GM12864 (cell line): ENCODE data around the gene SPON1.

ENCODE experiments used
- DNase-seq: peaks from one replicate; pipeline ENCODE4 v3.0.0-alpha.2; 2011; ENCODE audit warnings: low read depth
- H3K4me3 ChIP-seq: 2 replicates; pipeline ENCODE4 v1.5.1; 2011; ENCODE audit warnings: mild to moderate bottlenecking, low read depth, low read length, control low read depth
- CTCF ChIP-seq: IDR thresholded peaks from 2 replicates; pipeline ENCODE4 v1.5.1; 2011; ENCODE audit warnings: low read depth, mild to moderate bottlenecking, moderate library complexity, low read length, control low read depth, inconsistent platforms; ENCODE audit errors: missing control alignments

Gene SPON1

GRCh38 chr11:14304601-14305000, 342.1 kb downstream of the SPON1 start:
- DNase-seq = no peak
- TF ChIP-seq CTCF = no peak
- H3K4me3 ChIP-seq = no peak overlapping the region

GRCh38 chr11:14305649-14306048, 343.1 kb downstream of the SPON1 start:
- TF ChIP-seq CTCF = no peak
- no peak for DNase-seq
- H3K4me3 ChIP-seq = no peak overlapping the region

GRCh38 chr11:14306481-14306880, 344.0 kb downstream of the SPON1 start:
- no peak overlapping the region for H3K4me3 ChIP-seq
- DNase-seq = no peak
- peak; percentile 35 for TF ChIP-seq CTCF

GRCh38 chr11:14308114-14308896, 345.8 kb downstream of the SPON1 start:
- peak; percentile 61 for TF ChIP-seq CTCF
- H3K4me3 ChIP-seq = no peak overlapping the region
- DNase-seq = no peak

GRCh38 chr11:14308897-14309387, 346.4 kb downstream of the SPON1 start:
- no peak for DNase-seq
- no peak for TF ChIP-seq CTCF
- H3K4me3 ChIP-seq = no peak overlapping the region; the same call in 1 of the 2 replicates

GRCh38 chr11:14309425-14310192, 347.1 kb downstream of the SPON1 start:
- TF ChIP-seq CTCF = no peak
- H3K4me3 ChIP-seq = no peak overlapping the region; the same call in 1 of the 2 replicates
- no peak for DNase-seq

GRCh38 chr11:14310679-14311078, 348.2 kb downstream of the SPON1 start:
- TF ChIP-seq CTCF = no peak
- no peak overlapping the region for H3K4me3 ChIP-seq
- no peak for DNase-seq
